NB4 (cell line): Measurements from ENCODE around the gene TMSB15A.

Experiments used
- CTCF ChIP-seq: IDR thresholded peaks from one replicate; pipeline ENCODE4 v1.5.1; 2012; ENCODE audit warnings: low read depth, low read length
- POLR2A ChIP-seq: IDR thresholded peaks from 2 replicates; pipeline ENCODE4 v1.6.1; 2011; ENCODE audit warnings: mild to moderate bottlenecking; ENCODE audit not compliant: insufficient read length; ENCODE audit errors: extremely low read depth

- TF ChIP-seq CTCF (no peak), POLR2A (no peak)
Measured at GRCh38 chrX:102535958-102536357, 19.4 kb upstream of the TMSB15A start.
